Peyer's patch (tissue), 4 donors: ENCODE results near the gene CPNE6.

ENCODE experiments used
- POLR2A ChIP-seq, 2 donors: fragments of 450-650 bp; IDR thresholded peaks; one replicate each; pipeline ENCODE4 v1.5.1; 2017; ENCODE audit warnings: antibody characterized with exemption in 2 of 2, mild to moderate bottlenecking in 2 of 2, moderate library complexity in 2 of 2
- TF ChIP-seq, protein P1 (sequence below), 6 experiments: fragments of 450-650 bp in 4 of 6; fragments of 200-600 bp in 2 of 6; sonication (generic) in 1 of 6; IDR thresholded peaks; one replicate each; pipeline ENCODE4 v1.5.1; 2017 to 2019; ENCODE audit warnings: antibody characterized with exemption in 6 of 6, mild to moderate bottlenecking in 3 of 6, moderate library complexity in 1 of 6

- TF ChIP-seq, protein P1, sequence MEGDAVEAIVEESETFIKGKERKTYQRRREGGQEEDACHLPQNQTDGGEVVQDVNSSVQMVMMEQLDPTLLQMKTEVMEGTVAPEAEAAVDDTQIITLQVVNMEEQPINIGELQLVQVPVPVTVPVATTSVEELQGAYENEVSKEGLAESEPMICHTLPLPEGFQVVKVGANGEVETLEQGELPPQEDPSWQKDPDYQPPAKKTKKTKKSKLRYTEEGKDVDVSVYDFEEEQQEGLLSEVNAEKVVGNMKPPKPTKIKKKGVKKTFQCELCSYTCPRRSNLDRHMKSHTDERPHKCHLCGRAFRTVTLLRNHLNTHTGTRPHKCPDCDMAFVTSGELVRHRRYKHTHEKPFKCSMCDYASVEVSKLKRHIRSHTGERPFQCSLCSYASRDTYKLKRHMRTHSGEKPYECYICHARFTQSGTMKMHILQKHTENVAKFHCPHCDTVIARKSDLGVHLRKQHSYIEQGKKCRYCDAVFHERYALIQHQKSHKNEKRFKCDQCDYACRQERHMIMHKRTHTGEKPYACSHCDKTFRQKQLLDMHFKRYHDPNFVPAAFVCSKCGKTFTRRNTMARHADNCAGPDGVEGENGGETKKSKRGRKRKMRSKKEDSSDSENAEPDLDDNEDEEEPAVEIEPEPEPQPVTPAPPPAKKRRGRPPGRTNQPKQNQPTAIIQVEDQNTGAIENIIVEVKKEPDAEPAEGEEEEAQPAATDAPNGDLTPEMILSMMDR (IDR thresholded peaks at IDR 0.05): no peak
- TF ChIP-seq POLR2A (IDR thresholded peaks at IDR 0.05): no peak
These were observed 33.7 kb upstream of the CPNE6 start for GRCh38 chr14:24037658-24038037.
